22Rv1 (cell line): ENCODE results near the gene C10orf105.

Experiments
- H3K27ac ChIP-seq: fragments of 450-650 bp; 2 replicates; pipeline ENCODE4 v1.5.1; 2017
- ZFX ChIP-seq: fragments of 450-650 bp; IDR thresholded peaks from 2 replicates; pipeline ENCODE4 v1.6.1; 2017; ENCODE audit warnings: antibody characterized with exemption, borderline replicate concordance
- TF ChIP-seq, protein P1 (sequence below): fragments of 450-650 bp; IDR thresholded peaks from 2 replicates; pipeline ENCODE4 v1.5.1; 2017; ENCODE audit warnings: mild to moderate bottlenecking

C10orf105 gene, protein sequence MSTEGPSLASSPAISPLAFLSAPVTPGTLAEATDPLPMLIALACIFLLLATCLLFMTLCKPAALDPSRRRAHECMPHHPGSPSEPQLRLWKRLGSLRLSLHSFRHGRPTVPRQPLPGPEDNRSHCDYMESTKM

GRCh38 chr10:71719464-71720201 is at the start of gene C10orf105:
TSS of gene C10orf105 (minus strand) at chr10:71719778. CDS start at chr10:71716337, 3,441 bp downstream.
- TF ChIP-seq ZFX: no peak
- TF ChIP-seq, protein P1, sequence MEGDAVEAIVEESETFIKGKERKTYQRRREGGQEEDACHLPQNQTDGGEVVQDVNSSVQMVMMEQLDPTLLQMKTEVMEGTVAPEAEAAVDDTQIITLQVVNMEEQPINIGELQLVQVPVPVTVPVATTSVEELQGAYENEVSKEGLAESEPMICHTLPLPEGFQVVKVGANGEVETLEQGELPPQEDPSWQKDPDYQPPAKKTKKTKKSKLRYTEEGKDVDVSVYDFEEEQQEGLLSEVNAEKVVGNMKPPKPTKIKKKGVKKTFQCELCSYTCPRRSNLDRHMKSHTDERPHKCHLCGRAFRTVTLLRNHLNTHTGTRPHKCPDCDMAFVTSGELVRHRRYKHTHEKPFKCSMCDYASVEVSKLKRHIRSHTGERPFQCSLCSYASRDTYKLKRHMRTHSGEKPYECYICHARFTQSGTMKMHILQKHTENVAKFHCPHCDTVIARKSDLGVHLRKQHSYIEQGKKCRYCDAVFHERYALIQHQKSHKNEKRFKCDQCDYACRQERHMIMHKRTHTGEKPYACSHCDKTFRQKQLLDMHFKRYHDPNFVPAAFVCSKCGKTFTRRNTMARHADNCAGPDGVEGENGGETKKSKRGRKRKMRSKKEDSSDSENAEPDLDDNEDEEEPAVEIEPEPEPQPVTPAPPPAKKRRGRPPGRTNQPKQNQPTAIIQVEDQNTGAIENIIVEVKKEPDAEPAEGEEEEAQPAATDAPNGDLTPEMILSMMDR: no peak
- no peak within 1 kb of the TSS for H3K27ac ChIP-seq

DNA sequence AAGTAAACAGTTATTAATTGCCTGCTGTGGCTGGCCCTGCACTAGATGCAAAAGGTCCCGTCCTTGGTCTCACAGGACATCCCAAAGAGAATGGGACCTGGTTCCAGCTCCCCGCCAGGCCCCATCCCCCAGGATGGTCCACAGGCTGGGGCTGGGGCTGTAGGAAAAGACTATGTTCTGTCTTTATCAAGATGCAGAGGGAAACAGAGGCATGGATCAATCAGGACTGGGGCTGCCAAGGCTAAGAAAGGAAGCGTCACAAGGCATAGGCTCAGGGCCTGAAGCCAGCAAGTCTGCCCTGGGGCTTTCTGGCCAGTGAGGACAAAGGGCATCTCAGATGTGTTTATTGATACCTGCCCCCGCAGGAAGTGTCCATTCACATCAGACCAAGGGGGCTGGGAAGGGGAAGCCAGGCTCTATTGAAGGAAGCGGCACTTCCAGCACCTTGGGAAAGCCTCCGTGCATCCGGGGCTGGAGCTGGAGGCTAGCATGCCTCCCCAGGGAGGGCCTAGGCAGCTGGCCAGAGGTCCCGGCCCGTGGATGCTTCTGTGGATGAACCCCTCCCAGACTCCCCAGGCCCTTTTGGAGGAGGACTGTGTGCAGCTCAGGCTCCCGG is 48.0 kb upstream of the C10orf105 start:
- no peak overlapping the region for H3K27ac ChIP-seq
- TF ChIP-seq ZFX: no peak
- TF ChIP-seq, protein P1: no peak

DNA sequence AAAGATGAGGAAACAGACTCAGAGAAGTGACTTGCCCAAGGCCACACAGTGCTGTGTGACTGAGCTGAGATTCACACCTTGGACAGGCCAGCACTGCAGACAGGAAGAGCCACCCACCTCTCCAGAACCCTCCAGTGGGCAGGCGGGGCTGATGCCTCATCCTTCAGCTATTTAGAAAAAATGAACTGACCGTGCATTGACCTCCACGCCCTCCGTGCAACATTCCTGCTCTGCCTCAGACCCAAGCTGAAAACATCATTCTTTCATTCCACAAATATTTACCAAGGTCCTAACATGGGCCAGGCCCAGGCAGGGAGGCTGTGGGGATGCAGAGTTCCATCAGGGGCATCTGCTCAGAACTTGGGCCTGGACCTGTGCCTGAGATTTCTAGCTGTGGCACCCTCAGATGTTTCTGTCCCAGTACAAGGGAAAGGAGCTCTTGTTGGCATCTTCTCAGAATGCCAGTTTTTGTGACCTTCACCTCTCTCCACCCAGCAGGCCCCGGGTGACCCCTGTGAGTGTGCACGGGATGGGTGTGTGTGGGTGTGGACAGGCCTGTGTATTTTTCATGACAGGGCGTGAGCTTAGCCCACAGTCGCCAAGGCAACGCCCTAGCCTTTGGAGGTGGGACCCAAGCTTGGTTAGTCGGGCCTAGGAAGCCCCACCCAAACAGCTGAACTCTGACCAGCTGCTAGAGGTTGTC is 47.3 kb upstream of the C10orf105 start:
- H3K27ac ChIP-seq: no peak overlapping the region
- TF ChIP-seq, protein P1: no peak
- TF ChIP-seq ZFX: no peak

- H3K27ac ChIP-seq: no peak overlapping the region
- TF ChIP-seq ZFX: no peak
- TF ChIP-seq, protein P1: no peak
Measured at GRCh38 chr10:71765906-71766716, 46.5 kb upstream of the C10orf105 start.

- no peak for TF ChIP-seq ZFX
- TF ChIP-seq, protein P1: no peak
- H3K27ac ChIP-seq: no peak overlapping the region
Measured at GRCh38 chr10:71765176-71765904, 45.8 kb upstream of the C10orf105 start.

DNA sequence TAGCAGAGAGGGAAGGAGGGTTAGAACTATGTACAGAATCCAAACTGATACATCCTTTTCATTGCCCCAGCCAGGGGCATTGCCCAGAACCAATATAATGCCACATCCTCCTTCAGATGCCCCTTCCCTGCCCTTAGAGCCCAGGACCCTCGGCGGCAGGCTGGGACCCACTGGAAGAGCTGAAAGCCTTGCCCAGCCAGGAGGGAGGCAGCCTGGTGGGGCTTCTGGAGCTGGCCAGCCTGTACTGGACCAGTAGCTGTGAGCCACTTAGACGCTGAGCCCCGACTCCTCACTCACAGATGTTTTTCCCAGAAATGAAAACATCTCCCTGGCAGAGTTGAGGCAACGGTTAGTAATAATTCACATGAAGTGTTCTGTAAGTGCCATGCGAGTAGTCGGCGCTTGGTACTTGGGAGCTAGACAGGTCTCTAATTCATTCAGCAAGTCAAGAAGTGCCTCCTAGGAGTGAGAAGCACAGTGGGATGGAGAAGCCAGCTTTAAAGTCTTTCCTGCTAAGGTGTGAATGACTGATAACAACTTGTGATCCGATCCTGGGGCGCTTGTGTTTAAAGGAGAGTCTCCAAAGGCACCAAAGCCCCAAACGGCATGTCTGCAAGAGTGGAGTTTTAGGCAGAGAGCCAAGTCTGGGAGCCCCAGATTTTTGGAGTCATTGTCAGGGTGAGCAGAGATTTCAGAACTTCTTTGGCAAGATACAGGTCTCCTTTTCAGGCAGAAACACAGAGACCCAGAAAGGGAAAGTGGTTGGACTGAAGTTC is 44.0 kb upstream of the C10orf105 start:
- TF ChIP-seq, protein P1: no peak
- no peak for TF ChIP-seq ZFX
- no peak overlapping the region for H3K27ac ChIP-seq
